ENCODE results near the gene SERPINB1. TPM values are rescaled to one million over a fixed set of nuclear protein-coding genes. Genes with fewer than 3 reads are reported as not detected.
"Not testable (repeated sequence)": the region's sequence is repeated elsewhere in the genome, so short reads cannot be mapped to it uniquely, and the experiment has no call there.

SERPINB1 gene
- total RNA-seq, 1 donor from 2014 or later: 55.6 TPM

GRCh38 chr6:2818593-2818992, 23.1 kb downstream of the SERPINB1 start:
- no peak for DNase-seq (ENCODE audit: low spot score)

- no peak for DNase-seq (ENCODE audit: low spot score)
Observed at GRCh38 chr6:2817903-2818443, 23.7 kb downstream of the SERPINB1 start.

- DNase-seq (ENCODE audit: low spot score): no peak
Observed at GRCh38 chr6:2816158-2816557, 25.5 kb downstream of the SERPINB1 start.

GRCh38 chr6:2812695-2813094, 29.0 kb downstream of the SERPINB1 start:
- DNase-seq (ENCODE audit: low spot score): no peak

GRCh38 chr6:2810092-2810671, 31.5 kb downstream of the SERPINB1 start:
- no peak for DNase-seq (ENCODE audit: low spot score)

GRCh38 chr6:2809015-2809414, 32.6 kb downstream of the SERPINB1 start:
- DNase-seq (ENCODE audit: low spot score): no peak

GRCh38 chr6:2807342-2808090, 34.1 kb downstream of the SERPINB1 start:
- no peak for DNase-seq (ENCODE audit: low spot score)

- no peak for DNase-seq (ENCODE audit: low spot score)
Observed at GRCh38 chr6:2806644-2807043, 35.0 kb downstream of the SERPINB1 start.

GRCh38 chr6:2805031-2805430, 36.6 kb downstream of the SERPINB1 start:
- no peak for DNase-seq (ENCODE audit: low spot score)

GRCh38 chr6:2804516-2804915, 37.1 kb downstream of the SERPINB1 start:
- DNase-seq (ENCODE audit: low spot score): no peak

GRCh38 chr6:2803731-2804429, 37.8 kb downstream of the SERPINB1 start:
- no peak for DNase-seq (ENCODE audit: low spot score)

GRCh38 chr6:2802521-2803060, 39.1 kb downstream of the SERPINB1 start:
- DNase-seq (ENCODE audit: low spot score): no peak

GRCh38 chr6:2801687-2802086, 40.0 kb downstream of the SERPINB1 start:
- DNase-seq (ENCODE audit: low spot score): not testable (repeated sequence)

- peak; percentile 79 for DNase-seq (ENCODE audit: low spot score)
Observed at GRCh38 chr6:2800552-2801316, 40.9 kb downstream of the SERPINB1 start.

- DNase-seq (ENCODE audit: low spot score): no peak
Observed at GRCh38 chr6:2799936-2800527, 41.6 kb downstream of the SERPINB1 start.

GRCh38 chr6:2798586-2799134, 43.0 kb downstream of the SERPINB1 start:
- DNase-seq (ENCODE audit: low spot score): no peak

GRCh38 chr6:2797564-2798031, 44.1 kb downstream of the SERPINB1 start:
- no peak for DNase-seq (ENCODE audit: low spot score)

GRCh38 chr6:2796861-2797260, 44.8 kb downstream of the SERPINB1 start:
- no peak for DNase-seq (ENCODE audit: low spot score)

GRCh38 chr6:2795956-2796355, 45.7 kb downstream of the SERPINB1 start:
- no peak for DNase-seq (ENCODE audit: low spot score)

- DNase-seq (ENCODE audit: low spot score): no peak
Observed at GRCh38 chr6:2795162-2795561, 46.5 kb downstream of the SERPINB1 start.
